GM21423 (cell line): ENCODE data around the gene LST1.

Experiments
- ATAC-seq: cut with Tn5 transposase; IDR thresholded peaks from one replicate; pipeline ENCODE4 v1.9.1; 2021; ENCODE audit warnings: mild to moderate bottlenecking, moderate library complexity; ENCODE audit not compliant: unreplicated experiment

Gene LST1

DNA sequence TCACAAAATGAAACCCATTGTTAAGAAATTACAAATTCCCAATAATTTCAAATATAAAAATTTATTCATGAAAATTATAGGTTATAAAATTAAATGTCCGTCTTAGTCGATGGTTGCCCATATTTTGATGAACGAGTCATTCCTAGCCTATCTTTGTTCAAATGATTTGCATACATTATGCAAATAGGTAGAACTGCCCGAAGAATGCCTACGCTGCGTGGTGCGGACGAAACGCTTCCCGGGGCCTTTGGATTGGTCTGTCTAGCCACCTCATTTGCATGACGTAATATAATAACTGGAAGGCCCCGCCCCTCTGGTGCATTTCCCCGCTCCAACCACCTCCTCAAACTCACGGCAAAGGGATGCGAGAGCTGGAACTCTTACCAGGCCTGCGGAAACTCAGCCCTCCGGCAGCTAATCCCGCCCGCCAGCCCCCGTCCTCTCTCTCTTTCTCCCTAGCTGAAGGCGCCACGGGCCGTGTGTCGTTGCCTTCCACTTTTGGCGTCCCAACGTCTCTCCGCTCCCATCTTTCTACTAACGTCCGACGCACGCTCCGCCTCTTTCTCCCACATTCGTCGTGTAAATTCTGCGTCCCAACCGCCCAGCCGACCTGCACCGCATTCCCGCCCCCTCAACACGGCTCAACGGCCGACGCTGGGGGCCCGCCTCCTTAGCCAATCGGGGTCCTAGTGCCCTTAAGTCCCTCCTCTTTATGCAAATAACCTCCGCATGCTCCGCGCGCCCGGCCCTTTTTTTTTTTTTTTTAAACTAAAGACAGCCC is 33.9 kb downstream of the LST1 start:
- ATAC-seq, result peak; percentile 78

DNA sequence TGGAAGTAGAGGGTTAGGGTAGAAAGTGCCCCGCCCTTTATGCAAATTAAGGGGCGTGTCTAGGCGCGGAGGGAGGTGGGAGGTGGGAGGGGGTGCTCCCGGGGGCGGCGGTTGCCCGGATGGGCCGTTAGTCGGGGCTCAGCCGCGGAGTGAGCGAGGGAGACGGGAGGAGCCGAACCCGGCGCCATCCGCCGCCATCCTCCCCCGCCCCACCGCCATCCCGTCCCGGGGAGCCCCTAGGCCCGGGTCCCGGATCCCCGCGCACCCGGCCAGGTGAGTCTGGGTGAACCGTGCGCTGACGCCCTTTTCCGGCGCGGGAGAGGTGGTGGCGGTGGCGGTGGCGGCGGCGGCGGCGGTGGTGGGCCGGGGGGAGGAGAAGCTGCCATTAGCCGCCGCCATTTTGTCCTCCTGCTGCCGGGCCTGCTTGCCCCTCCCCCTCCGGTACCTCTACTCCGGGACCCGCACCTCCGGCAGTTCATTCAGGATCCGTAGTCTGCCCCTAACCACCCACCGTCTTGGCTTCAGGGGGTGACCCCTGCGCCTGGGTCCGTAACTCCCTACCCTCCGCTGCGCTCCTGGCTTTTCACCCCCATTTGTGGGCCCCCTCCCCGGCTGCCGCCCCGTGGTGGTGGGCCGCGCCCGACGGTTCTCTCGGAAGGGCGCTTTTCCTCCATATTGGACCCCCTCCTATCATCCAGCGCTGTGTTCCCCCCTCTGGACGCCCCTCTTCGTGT is 34.7 kb downstream of the LST1 start, which contains the start of gene PRRC2A:
Gene PRRC2A, plus strand, starts transcription at position 130 of the 734 bp plus-strand sequence. CDS start 2,075 bp downstream, outside the sequence.
- ATAC-seq, result peak; percentile 17

DNA sequence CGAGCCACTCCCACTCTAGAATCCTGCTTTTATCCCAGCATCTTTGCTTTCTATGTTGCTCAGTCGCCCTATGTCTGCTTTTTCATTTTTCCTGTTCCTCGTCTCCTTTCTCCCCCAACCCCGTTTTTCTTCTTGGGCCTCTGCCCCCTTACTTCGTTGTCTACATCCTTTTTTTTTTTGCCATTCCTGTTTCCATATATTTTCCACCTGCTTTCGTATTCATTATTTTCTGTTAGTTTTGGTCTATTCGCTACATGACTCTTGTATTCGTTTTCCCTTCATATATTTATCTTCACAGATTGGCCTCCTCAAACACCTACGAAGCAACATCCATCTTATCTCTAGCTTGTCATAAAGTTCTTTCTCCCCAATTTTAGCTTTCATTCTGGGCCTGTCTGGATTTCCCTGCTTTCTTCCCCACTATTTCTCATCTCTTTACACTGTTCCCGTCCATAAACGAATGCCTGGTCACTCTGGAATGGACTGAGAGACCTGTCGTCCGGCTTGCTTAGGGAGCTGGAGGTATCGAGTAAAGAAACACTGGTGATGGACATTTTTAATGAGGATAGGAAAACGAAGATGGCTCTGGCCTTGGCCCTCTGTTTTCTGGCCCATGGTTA is 35.4 kb downstream of the LST1 start:
- ATAC-seq, result no peak

DNA sequence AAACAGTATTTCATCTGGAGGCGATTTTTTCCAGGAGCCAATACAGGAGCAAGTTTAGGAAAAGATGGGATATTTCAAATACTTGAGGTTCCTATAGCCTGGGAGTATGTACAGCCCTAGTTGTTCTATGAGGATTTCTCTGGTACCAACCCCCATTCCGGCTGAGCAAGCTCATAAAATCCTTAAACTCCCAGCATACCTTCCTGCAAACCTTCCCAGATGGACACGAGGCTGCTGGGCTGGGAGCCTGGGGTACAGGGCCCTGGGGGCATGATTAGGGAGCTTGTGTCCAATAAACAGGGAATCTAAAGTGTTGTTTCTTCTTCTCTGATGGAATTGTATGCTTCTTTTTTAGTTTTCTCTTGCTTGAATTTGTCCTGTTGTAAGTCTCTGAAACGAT is 35.9 kb downstream of the LST1 start:
- no peak for ATAC-seq

- no peak for ATAC-seq
Measured at GRCh38 chr6:31622684-31623091, 36.6 kb downstream of the LST1 start.

DNA sequence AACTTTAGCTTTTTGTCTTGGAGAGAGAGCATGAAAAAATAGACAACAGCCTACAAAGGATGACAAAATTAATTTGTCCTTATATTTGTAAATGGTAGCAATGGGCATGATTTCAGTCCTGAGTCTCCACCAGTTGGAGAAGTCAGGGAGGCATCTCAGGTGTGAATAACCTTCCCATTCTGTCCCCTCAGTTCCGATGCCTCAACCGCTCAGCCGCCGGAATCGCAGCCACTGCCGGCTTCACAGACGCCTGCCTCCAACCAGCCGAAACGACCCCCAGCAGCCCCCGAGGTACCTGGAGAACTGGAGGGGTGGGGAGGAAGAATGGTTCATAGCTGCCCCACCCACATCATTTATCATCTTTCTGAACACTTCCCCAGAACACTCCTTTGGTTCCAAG is 38.0 kb downstream of the LST1 start:
- no peak for ATAC-seq

- no peak for ATAC-seq
Measured at GRCh38 chr6:31626952-31627351, 40.9 kb downstream of the LST1 start.

- no peak for ATAC-seq
Measured at GRCh38 chr6:31627690-31628287, 41.7 kb downstream of the LST1 start.

- no peak for ATAC-seq
Measured at GRCh38 chr6:31629014-31629413, 42.9 kb downstream of the LST1 start.

DNA sequence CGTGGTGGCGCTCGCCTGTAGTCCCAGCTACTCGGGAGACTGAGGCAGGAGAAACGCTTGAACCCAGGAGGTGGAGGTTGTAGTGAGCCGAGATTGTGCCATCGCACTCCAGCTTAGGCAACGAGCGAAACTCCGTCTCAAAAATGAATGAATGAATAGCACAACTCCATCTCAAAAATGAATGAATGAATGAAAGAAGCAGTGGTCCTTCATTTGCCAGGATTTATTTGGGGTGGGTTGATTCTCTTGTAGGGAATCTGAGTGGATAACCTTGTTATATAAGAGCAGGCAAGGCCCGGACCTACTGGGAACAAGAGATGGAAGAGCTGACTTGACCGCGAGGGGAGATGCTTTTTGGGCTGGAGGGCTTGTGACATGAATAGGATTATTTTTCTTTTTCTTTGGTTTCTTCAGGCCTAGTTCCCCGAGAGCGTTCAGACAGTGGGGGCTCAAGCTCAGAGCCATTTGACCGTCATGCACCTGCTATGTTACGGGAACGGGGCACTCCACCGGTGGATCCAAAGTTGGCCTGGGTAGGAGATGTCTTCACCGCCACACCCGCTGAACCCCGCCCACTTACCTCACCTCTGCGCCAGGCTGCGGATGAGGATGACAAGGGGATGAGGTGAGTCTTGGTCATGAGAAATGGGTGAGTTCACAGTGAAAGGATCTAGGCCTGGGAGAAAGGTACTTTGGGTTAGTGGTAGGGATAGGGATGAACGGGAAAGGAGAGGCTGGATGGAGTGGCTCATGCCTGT is 44.3 kb downstream of the LST1 start:
- ATAC-seq, result no peak

GRCh38 chr6:31631209-31631608 is 45.1 kb downstream of the LST1 start:
- no peak for ATAC-seq

GRCh38 chr6:31631681-31632278 is 45.7 kb downstream of the LST1 start:
- ATAC-seq, result no peak

DNA sequence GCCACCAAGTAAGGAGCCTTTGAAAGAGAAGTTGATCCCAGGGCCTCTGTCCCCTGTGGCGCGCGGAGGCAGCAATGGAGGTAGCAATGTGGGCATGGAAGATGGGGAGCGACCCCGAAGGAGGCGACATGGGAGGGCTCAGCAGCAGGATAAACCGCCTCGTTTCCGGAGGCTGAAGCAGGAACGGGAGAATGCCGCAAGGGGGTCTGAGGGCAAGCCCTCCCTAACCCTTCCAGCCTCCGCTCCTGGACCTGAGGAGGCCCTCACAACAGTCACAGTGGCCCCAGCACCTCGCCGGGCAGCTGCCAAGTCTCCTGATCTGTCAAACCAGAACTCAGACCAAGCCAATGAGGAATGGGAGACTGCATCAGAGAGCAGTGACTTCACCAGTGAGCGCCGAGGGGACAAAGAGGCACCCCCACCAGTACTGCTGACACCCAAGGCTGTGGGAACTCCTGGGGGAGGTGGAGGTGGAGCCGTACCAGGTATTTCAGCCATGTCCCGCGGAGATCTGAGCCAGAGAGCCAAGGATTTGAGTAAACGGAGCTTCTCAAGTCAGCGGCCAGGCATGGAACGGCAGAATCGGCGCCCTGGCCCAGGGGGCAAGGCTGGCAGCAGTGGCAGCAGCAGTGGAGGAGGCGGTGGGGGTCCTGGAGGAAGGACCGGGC is 46.3 kb downstream of the LST1 start:
- no peak for ATAC-seq

GRCh38 chr6:31633447-31633846 is 47.4 kb downstream of the LST1 start:
- ATAC-seq, result no peak

DNA sequence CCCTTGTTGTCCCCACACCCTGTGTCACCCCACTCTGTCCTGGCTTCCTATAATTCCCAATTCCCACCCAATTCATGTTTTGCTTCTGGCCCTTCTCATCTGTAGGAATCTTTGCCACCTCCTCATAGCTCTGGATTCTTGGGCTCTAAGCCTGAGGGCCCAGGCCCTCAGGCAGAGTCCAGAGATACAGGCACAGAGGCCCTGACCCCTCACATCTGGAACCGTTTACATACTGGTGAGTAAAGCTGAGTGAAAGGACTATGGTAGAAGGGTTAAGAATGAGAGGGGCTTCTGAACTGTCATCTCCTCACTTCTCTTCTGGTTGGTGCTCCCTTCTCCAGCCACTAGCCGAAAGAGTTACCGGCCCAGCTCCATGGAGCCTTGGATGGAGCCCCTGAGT is 48.1 kb downstream of the LST1 start:
- ATAC-seq, result no peak

DNA sequence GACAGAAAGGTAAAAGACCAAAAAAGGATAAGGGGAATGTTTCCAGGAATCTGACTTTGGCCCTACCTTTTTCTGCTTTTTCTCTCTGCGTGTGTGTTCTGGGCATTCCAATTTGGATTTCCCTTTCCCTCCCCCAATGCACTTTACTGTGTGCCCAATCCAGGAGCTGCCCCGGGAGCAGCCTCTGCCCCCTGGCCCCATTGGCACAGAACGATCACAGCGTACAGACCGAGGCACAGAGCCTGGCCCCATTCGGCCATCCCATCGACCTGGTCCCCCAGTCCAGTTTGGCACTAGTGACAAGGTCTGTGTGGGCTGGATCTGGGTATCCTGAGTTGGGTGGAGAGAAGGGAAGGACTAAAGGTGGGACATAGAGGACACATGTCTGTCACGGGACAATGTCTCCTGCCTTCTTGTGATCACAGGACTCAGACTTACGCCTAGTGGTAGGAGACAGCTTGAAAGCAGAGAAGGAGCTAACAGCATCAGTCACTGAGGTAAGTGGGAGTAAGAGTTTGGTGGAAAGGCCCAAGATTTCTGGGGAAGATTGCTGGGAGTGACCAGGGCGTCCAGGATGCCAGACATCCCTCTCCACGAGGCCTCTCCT is 49.0 kb downstream of the LST1 start:
- ATAC-seq, result no peak

- ATAC-seq, result no peak
Measured at GRCh38 chr6:31636698-31637596, 50.9 kb downstream of the LST1 start.
